GM18526 (cell line): Measurements from ENCODE around the gene DQX1.

Source experiments
- POLR2A ChIP-seq: IDR thresholded peaks from 3 replicates; pipeline ENCODE4 v1.6.1; 2011; ENCODE audit not compliant: insufficient read length; ENCODE audit errors: extremely low read depth

The DQX1 gene

DNA sequence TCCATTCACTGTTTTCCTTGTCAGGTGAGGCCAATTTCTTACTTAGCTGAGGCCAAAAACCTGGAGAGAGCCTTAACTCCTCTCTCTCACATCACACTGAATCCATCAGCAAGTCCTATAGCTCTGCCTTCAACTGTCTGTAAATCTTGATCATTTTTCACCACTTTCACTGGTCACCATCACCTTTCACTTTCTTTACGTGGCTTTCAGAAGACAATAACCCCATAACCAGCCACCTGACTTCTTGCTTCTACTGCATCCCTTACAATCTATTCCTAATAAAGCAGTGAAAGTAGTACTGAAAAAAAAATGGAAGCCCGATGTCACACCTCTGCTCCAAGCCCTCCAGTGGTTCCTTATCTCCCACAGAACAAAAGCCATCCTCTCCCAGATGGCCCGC is 20.0 kb upstream of the DQX1 start:
- no peak for TF ChIP-seq POLR2A

DNA sequence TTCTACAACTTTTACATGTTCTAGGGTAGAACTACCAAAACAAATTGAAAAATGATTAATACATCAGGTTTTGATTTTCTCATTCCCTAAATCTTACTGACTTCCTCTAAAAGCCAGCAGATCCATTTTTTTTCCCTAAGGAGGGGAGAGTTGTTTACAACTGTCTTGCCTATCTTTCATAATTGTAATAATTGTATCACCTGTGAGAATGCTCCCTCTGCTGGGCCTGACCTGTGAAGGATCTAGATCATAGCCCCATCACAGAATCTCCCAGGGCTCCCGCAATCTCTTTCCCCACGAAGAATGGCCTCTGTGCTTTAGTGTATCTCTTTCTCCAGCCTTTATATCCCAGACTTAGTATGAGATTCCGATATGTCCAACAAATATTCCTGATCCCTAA is 18.6 kb upstream of the DQX1 start:
- TF ChIP-seq POLR2A, result no peak

- no peak for TF ChIP-seq POLR2A
These were observed 16.9 kb upstream of the DQX1 start for GRCh38 chr2:74542978-74543377.

- TF ChIP-seq POLR2A, result no peak
These were observed 14.3 kb upstream of the DQX1 start for GRCh38 chr2:74540291-74540690.

DNA sequence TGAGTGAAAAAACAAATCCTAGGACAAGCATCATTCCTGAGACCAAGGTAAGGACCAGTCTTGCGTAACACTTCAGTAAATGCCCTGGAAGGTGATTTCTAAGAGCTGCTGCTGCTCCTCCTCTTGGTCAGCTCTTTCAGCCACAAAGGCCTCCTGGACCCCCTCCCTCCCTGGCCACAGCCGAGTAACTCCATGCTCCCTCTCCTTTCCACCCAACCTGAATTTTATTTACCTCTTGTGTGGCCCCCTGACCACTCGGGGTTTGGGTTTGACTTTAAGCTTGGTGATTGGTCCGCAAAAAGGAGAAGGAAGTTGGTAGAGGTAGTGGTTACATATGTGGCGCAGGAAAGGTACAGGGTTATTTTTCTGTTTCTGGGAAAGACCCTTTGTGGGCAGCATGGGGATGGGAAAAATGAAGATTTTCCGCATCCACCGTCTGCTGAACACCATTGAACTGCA is 12.9 kb upstream of the DQX1 start:
- no peak for TF ChIP-seq POLR2A

DNA sequence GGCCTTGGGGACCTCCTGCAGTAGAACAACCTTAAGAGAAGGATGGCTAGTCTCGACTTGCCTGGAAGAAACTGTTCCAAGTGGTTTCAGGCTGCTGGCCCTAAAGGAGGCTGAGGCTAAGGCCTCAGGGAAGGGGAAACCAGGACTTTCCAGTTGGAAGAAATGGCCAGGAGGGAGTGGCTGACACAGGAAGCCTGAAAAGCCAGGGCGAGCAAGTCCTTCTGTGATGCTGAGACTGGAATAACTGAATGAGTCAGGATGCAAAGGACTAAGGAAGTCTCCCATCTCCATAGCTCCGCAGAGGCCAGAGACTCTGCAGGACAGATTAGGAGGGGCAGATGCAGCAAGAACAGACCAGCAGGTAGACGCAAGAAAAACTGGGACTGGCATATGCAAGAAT is 11.1 kb upstream of the DQX1 start:
- no peak for TF ChIP-seq POLR2A

GRCh38 chr2:74536166-74536950 is 10.3 kb upstream of the DQX1 start:
- no peak for TF ChIP-seq POLR2A

DNA sequence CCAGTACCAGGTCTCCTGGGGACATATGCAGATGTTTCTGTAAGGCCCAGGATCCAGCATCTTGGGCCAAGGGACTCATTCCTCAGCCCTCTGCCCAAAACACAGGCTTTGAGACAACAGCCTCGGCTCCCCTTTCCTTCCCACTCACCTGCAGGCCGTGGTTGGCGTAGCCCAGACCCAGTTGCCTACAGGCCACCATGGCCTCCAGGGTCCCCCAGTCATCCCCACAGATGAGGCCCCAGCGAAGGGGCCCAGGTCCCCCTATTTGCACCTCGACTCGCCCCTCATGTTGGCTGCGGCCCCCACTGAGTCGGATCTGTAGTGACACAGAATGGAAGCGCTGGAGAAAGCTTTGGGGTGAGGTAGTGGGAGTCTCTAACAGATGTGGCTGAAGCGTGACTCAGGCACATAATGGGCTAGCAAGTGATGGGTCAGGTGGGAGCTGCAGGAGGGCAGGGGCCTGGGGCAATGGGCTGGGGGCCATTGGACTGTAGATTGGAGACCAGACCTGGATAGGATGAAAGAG is 9.5 kb upstream of the DQX1 start:
- no peak for TF ChIP-seq POLR2A

- TF ChIP-seq POLR2A, result no peak
These were observed 8.4 kb upstream of the DQX1 start for GRCh38 chr2:74534411-74534810.

- TF ChIP-seq POLR2A, result no peak
These were observed 7.4 kb upstream of the DQX1 start for GRCh38 chr2:74533464-74533863.

- no peak for TF ChIP-seq POLR2A
These were observed 6.2 kb upstream of the DQX1 start for GRCh38 chr2:74532222-74532621.

DNA sequence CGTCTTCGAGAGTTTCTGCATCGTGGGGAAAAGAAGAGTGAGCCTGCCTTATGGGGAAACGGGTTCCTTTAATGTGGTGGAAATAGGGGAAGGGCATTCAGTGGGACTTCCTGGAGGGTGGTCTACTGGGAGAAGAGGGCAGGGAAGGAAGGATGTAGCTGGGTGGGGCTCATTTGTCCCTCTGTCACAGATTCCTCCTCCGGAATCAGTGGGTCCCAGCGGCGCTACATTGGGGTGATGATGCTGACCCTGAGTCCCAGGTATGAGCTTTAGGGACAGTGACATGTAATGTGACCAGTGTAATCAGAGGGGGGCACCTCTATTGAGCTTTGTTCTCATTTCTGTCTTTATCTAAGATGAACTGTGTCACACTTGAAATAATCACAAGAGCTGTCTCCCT is 5.6 kb upstream of the DQX1 start:
- no peak for TF ChIP-seq POLR2A

DNA sequence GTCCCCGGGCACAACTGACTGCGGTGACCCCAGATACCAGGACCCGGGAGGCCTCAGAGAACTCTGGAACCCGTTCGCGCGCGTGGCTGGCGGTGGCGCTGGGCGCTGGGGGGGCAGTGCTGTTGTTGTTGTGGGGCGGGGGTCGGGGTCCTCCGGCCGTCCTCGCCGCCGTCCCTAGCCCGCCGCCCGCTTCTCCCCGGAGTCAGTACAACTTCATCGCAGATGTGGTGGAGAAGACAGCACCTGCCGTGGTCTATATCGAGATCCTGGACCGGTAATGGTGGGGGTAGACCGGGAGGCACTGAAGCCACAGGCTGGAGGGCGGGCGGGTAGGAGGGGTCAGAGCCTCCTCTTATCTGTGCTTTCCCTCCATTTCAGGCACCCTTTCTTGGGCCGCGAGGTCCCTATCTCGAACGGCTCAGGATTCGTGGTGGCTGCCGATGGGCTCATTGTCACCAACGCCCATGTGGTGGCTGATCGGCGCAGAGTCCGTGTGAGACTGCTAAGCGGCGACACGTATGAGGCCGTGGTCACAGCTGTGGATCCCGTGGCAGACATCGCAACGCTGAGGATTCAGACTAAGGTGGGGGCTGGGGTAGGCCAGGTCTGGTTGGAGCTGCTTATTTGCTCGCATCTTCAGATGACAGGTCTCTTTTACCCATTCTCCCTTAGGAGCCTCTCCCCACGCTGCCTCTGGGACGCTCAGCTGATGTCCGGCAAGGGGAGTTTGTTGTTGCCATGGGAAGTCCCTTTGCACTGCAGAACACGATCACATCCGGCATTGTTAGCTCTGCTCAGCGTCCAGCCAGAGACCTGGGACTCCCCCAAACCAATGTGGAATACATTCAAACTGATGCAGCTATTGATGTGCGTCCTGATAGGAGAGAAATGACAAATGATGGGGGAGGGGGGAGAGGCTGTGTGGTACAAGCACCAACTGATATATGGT is 4.5 kb upstream of the DQX1 start:
- no peak for TF ChIP-seq POLR2A

- TF ChIP-seq POLR2A, result peak; percentile 95
These were observed 3.6 kb upstream of the DQX1 start, which contains the start of the genes AUP1 and HTRA2 for GRCh38 chr2:74529357-74530238. Gene AUP1 (minus strand): TSS chr2:74529706. CDS start chr2:74529629, 77 bp downstream. Gene HTRA2 (plus strand): TSS chr2:74529933. CDS start chr2:74530007, 74 bp downstream.
